Gastrocnemius medialis (tissue), 4 donors: Measurements from ENCODE around the gene XPNPEP2. TPM values are rescaled to one million over a fixed set of nuclear protein-coding genes. Genes with fewer than 3 reads are reported as not detected.
A peak's percentile ranks its signal among the peaks of the same experiment; 100 is the strongest.

Source experiments
- ATAC-seq, 2 donors: fragments of 150-250 bp; one replicate each; pipeline ENCODE4 v1.9.1; 2016
- DNase-seq, 2 donors: peaks; one replicate each; pipeline ENCODE4 v3.0.0-alpha.2; 2019
- H3K27ac ChIP-seq, 4 donors: fragments of 200-600 bp; sonication (generic); 1 replicate in 1 of 4; 2 replicates in 3 of 4; pipeline ENCODE4 v1.5.1; 2016 to 2018; ENCODE audit warnings: mild to moderate bottlenecking in 2 of 4, moderate library complexity in 1 of 4
- H3K27me3 ChIP-seq, 3 donors: fragments of 200-600 bp; sonication (generic) in 2 of 3; 1 replicate in 1 of 3; 2 replicates in 2 of 3; pipeline versions ENCODE4 v1.5.1 to v1.6.0; 2016 to 2019; ENCODE audit warnings: mild to moderate bottlenecking in 1 of 3, moderate library complexity in 1 of 3
- H3K36me3 ChIP-seq, 2 donors: fragments of 200-600 bp; sonication (generic) in 1 of 2; one replicate each; pipeline ENCODE4 v1.5.1; 2017 to 2018
- H3K4me1 ChIP-seq, 2 donors: fragments of 200-600 bp; sonication (generic) in 1 of 2; one replicate each; pipeline ENCODE4 v1.5.1; 2016 to 2017; ENCODE audit warnings: mild to moderate bottlenecking in 2 of 2
- H3K4me3 ChIP-seq, 4 donors: fragments of 200-600 bp; sonication (generic) in 3 of 4; 1 replicate in 1 of 4; 2 replicates in 3 of 4; pipeline ENCODE4 v1.5.1; 2016 to 2019; ENCODE audit warnings: mild to moderate bottlenecking in 2 of 4
- H3K9me3 ChIP-seq, 3 donors: fragments of 200-600 bp; sonication (generic) in 2 of 3; 1 replicate in 1 of 3; 2 replicates in 2 of 3; pipeline ENCODE4 v1.5.1; 2016 to 2019
- POLR2A ChIP-seq, 2 donors: fragments of 450-650 bp; IDR thresholded peaks; one replicate each; pipeline ENCODE4 v1.6.1; 2017; ENCODE audit warnings: antibody characterized with exemption in 2 of 2, mild to moderate bottlenecking in 2 of 2, moderate library complexity in 2 of 2
- in situ Hi-C, 4 donors: fragments of 200-750 bp; cut with MboI; loops; one replicate each; pipeline versions ENCODE4 v1.15.0 to v1.8.0; 2017; ENCODE audit warnings: low sequenced_read_pairs in 4 of 4
- intact Hi-C: fragments of 100-400 bp; cut with DNase I; formaldehyde crosslinking; loops from one replicate; pipeline ENCODE4 v1.15.1; 2023; ENCODE audit warnings: low total_unique reads
- total RNA-seq, 4 donors: library from RNA; depleted of rRNA; stranded (reverse); fragments of >200 nt; gene quantifications; one replicate each; pipeline versions ENCODE4 v1.1.0 to v1.2.3, GENCODE V29; 2016
- TF ChIP-seq, protein P1 (sequence below), 5 experiments: fragments of 450-650 bp in 3 of 5; fragments of 200-600 bp in 2 of 5; sonication (generic) in 2 of 5; IDR thresholded peaks in 4 of 5; conservative IDR thresholded peaks in 1 of 5; 1 replicate in 4 of 5; 2 replicates in 1 of 5; pipeline ENCODE4 v1.5.1; 2016 to 2019; ENCODE audit warnings: antibody characterized with exemption in 5 of 5, mild to moderate bottlenecking in 3 of 5, moderate library complexity in 3 of 5

Gene XPNPEP2
- total RNA-seq, 4 donors from 2014 or later = 0.15 to 2.0 (median 0.87) TPM

DNA sequence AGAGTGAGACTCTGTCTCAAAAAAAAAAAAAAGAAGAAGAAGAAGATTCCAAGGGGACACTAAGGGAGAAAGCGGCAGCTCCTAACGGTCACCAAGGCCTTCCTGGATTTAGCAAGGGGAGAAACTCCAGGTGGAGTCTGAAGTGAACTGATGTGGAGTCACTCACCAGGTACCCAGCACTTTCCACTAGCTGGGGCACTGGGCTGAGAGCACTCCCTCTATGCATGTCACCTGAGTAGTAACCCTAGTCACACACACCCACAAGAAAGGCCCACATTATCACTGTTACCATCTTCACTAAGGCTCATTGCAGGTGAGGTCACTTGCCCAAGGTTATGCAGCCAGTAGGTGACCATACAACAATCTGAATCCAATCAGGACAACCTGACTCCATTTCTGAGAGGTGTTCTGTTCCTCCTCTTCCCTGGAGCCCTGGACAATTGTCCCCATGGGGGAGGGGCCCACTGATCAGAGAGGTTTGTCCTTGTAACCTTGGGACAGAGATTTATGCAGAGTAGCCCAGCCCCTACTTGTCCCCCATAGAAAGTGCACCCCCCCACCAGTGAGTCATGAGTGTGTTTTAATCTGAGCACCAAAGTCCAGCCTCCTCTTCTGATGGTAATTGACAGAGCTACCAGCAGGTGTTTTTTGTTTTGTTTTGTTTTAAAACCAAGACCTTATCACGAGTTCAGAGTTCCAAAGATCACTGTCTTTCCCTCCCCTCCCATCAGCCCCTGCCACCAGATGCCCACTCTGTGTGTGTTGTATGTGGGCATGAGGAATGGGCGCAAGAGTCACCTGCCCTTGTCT is 35.1 kb downstream of the XPNPEP2 start:
- TF ChIP-seq POLR2A (IDR thresholded peaks at IDR 0.05) = no peak
- TF ChIP-seq, protein P1, sequence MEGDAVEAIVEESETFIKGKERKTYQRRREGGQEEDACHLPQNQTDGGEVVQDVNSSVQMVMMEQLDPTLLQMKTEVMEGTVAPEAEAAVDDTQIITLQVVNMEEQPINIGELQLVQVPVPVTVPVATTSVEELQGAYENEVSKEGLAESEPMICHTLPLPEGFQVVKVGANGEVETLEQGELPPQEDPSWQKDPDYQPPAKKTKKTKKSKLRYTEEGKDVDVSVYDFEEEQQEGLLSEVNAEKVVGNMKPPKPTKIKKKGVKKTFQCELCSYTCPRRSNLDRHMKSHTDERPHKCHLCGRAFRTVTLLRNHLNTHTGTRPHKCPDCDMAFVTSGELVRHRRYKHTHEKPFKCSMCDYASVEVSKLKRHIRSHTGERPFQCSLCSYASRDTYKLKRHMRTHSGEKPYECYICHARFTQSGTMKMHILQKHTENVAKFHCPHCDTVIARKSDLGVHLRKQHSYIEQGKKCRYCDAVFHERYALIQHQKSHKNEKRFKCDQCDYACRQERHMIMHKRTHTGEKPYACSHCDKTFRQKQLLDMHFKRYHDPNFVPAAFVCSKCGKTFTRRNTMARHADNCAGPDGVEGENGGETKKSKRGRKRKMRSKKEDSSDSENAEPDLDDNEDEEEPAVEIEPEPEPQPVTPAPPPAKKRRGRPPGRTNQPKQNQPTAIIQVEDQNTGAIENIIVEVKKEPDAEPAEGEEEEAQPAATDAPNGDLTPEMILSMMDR (IDR thresholded peaks at IDR 0.05 in 4 of 5, conservative IDR thresholded peaks at IDR 0.05 in 1 of 5) = no peak
- H3K27ac ChIP-seq = no peak overlapping the region

DNA sequence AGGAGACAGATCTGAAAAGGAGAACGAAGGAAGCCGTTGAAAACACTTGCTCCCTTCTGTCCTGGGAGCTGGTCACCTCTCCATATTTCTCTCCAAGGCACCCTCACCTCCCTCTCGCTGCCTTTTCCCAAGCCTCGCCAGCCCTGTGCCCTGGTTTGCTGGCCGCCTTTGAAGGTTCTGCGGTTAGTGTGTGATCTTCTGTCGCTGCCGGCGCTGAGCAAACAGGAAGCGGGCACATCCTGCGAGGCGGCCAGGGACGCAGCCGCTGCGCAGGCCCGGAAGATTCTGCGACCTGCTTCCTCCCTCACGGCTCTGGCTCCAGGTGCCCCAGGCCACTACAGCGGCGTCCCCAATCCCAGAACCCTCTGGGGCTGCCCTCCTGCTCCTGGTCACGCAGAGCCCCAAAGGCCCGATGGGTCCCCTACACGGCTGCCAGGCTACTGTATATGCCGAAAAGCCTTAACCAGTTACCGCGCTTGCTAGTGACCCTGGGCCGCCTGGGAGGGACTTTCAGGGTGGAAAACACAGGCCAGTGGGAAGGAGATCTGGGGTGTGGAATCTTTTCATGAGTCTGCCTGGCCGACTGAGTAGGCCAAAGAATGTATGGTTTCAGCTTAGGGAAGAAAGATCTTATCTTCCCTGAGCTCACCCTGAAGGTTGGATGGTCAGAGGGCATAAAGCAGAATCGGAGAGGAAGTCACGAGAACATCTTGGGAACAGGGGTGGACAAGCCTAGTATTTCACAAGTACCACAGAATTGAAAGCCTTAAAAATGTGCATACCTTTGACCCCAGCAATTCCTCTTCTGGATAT is 38.6 kb downstream of the XPNPEP2 start:
- no peaks in the 10 kb centered on the region for H3K9me3 ChIP-seq
- TF ChIP-seq, protein P1 (IDR thresholded peaks at IDR 0.05 in 4 of 5, conservative IDR thresholded peaks at IDR 0.05 in 1 of 5) = no peak
- TF ChIP-seq POLR2A (IDR thresholded peaks at IDR 0.05) = no peak
- peak overlapping the region in 3 of 4 donors; percentile 44 to 59 (median 46) for H3K27ac ChIP-seq
- no peaks in the 10 kb centered on the region for H3K36me3 ChIP-seq
- no peaks in the 10 kb centered on the region for H3K27me3 ChIP-seq
- no peaks in the 10 kb centered on the region for H3K4me1 ChIP-seq
- ATAC-seq = no peak
- no peak for DNase-seq
- no peak overlapping the region for H3K4me3 ChIP-seq
- intact Hi-C loops = no loop called here
- in situ Hi-C loops = no loop called here

More for the DNA sequence above, 35.1 kb downstream of the XPNPEP2 start:
- intact Hi-C loops = no loop called here
- no peaks in the 10 kb centered on the region for H3K36me3 ChIP-seq
- H3K4me3 ChIP-seq = no peak overlapping the region
- no peak for DNase-seq
- no peaks in the 10 kb centered on the region for H3K27me3 ChIP-seq
- no peak for ATAC-seq
- H3K9me3 ChIP-seq = no peaks in the 10 kb centered on the region
- no peaks in the 10 kb centered on the region for H3K4me1 ChIP-seq
- in situ Hi-C loops = no loop called here

DNA sequence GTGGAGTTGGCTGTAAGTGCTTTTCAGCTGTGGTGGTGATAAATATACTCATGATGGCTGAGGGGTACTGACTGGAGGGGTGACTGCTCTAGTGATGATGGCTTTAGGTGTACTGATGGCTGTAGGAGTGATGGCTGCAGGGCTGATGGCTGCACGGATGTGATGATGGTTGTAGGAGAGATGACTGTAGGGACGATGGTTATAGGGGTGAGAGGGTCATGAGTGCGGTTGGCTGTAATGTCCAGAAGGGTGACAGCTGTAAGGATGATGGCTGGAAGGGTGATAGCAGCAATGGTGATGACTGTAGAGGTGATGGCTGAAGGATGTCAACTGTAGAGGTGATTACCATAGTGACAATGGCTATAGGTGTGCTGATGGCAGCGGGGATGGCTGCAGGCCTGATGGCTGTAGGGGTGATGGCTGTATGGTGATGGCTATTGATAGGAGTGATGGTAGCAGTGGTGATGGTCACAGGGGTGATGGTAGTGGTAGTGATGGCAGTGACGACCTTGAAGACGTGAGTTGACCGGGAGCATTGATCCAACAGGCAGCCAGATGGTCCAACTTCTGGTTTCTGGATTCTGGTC is 40.4 kb downstream of the XPNPEP2 start:
- intact Hi-C loops (no loop called here), in situ Hi-C loops (no loop called here)
- Histone ChIP-seq H3K36me3 (no peaks in the 10 kb centered on the region), H3K9me3 (no peaks in the 10 kb centered on the region), H3K27me3 (no peaks in the 10 kb centered on the region), H3K4me3 (no peak overlapping the region), H3K4me1 (no peaks in the 10 kb centered on the region), H3K27ac (no peak overlapping the region)
- DNase-seq (no peak), ATAC-seq (no peak)
- no peak for TF ChIP-seq POLR2A (IDR thresholded peaks at IDR 0.05)
- TF ChIP-seq, protein P1 (IDR thresholded peaks at IDR 0.05 in 4 of 5, conservative IDR thresholded peaks at IDR 0.05 in 1 of 5) = no peak

DNA sequence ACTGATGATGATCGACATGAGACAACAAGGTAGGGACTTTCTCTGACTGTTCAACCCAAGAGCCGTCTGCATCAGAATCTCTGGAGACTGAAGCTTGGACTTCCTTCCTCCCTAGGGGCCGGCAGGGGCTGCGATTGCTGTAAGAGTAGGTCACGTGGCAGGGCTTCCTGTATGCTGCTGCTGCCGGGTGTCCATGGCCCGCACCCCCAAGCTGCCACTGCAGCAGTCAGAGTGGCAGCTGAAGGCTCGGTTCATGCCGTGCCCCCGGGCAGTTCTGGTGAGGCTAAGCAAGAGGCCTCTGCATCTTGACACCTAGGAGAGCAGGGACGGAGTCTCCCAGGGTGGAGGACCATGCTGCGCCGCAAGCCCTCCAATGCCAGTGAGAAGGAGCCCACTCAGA is 41.0 kb downstream of the XPNPEP2 start, which contains the start of gene SASH3:
SASH3 (plus strand) TSS at position 203 of the 400 bp plus-strand sequence; CDS start at position 352, 149 bp downstream.
- DNase-seq (peak; percentile 19 to 35), ATAC-seq (no peak)
- intact Hi-C loops = no loop called here
- Histone ChIP-seq H3K27me3 (no peaks in the 10 kb centered on the region), H3K27ac (no peak within 1 kb of the TSS), H3K4me3 (peak within 1 kb of the TSS in 1 of 4 donors; percentile 15), H3K36me3 (no peaks in the 10 kb centered on the region), H3K9me3 (no peaks in the 10 kb centered on the region), H3K4me1 (no peaks in the 10 kb centered on the region)
- TF ChIP-seq, protein P1 (IDR thresholded peaks at IDR 0.05 in 4 of 5, conservative IDR thresholded peaks at IDR 0.05 in 1 of 5) = no peak
- TF ChIP-seq POLR2A (IDR thresholded peaks at IDR 0.05) = no peak
- in situ Hi-C loops = no loop called here
